HAP-1 (cell line): Measurements from ENCODE around the gene TBC1D23.
"Not testable (repeated sequence)": the region's sequence is repeated elsewhere in the genome, so short reads cannot be mapped to it uniquely, and the experiment has no call there.

Experiments
- DNase-seq, 2 experiments: peaks; one replicate each; pipeline ENCODE4 v3.0.0-alpha.2; 2016 to 2020; ENCODE audit warnings: low spot score in 2 of 2
- H3K27me3 ChIP-seq: fragments of 250-450 bp; sonication (Bioruptor Pico); 2 replicates; pipeline ENCODE4 v1.5.1; 2020; ENCODE audit warnings: low read depth, mild to moderate bottlenecking, moderate library complexity
- H3K36me3 ChIP-seq: fragments of 250-450 bp; sonication (Bioruptor Pico); replicated peaks from 2 replicates; pipeline ENCODE4 v1.5.1; 2020; ENCODE audit warnings: mild to moderate bottlenecking
- H3K4me1 ChIP-seq: fragments of 250-450 bp; sonication (Bioruptor Pico); 2 replicates; pipeline ENCODE4 v1.5.1; 2020; ENCODE audit warnings: mild to moderate bottlenecking
- H3K4me3 ChIP-seq: fragments of 250-450 bp; sonication (Bioruptor Pico); 2 replicates; pipeline ENCODE4 v1.5.1; 2020; ENCODE audit warnings: mild to moderate bottlenecking, moderate library complexity
- H3K9me3 ChIP-seq: fragments of 250-450 bp; sonication (Bioruptor Pico); 2 replicates; pipeline ENCODE4 v1.5.1; 2020; ENCODE audit warnings: mild to moderate bottlenecking, moderate library complexity
- in situ Hi-C: fragments of 300-500 bp; cut with MboI; formaldehyde crosslinking; loops from 3 replicates; pipeline ENCODE4 v1.14.3; 2020; ENCODE audit warnings: low sequenced_read_pairs, inconsistent platforms, mixed read lengths

The TBC1D23 gene

DNA sequence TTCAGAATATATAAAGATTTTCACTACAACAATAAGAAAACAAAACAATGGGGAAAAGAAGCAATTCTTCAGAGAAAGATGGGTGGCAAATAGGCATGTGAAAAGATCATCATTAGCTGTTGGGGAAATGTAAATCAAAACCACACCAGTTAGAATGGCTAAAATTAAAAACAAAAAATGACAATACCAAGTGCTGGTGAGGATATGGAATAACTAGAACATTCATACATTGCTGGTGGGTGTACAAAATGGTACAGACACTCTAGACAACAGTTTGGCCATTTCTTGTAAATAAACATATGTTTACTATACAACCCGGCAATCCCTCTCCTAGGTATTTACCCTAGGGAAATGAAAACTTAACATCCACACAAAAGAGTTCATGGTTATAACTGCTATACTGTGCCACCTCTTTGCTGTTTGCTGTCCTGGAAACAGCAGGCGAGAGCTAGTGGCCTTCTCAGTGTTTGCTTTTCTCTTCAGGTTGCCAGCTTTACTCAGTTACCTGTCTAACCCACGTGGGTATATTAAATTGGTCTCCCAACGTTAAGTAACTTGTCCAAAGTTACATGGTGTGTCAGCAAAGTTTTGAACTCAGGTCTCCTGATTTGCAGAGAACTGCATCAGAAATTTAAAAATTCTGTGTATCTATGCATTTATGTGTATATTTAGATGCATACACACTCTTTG, 69.2 kb downstream of the TBC1D23 start:
- Histone ChIP-seq H3K36me3 (no peaks in the 10 kb centered on the region; the same call in 1 of the 2 replicates), H3K9me3 (no peaks in the 10 kb centered on the region), H3K4me3 (no peak overlapping the region), H3K27me3 (no peaks in the 10 kb centered on the region), H3K4me1 (no peaks in the 10 kb centered on the region)
- in situ Hi-C loops = no loop called here
- no peak for DNase-seq

DNA sequence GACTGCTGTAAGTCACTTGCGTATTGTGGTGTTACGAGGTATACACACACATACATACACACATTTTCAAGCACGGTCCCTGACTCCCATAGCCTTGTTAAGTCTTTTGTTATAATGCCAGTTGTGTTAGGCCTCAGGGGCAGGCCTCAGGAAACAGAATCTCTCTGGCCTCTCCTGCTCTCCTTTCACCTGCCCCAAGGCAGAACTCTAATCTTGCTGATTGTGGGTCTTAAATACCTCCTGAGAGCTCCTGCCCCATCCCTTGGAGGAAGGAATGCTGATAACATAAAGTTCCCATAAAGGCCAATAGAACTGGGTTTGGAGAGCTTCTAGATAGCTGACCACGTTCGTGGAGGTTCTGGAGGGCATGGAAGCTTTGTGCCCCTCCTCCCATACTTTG, 69.9 kb downstream of the TBC1D23 start:
- Histone ChIP-seq H3K9me3 (no peaks in the 10 kb centered on the region), H3K4me3 (no peak overlapping the region), H3K27me3 (no peaks in the 10 kb centered on the region), H3K36me3 (no peaks in the 10 kb centered on the region; the same call in 1 of the 2 replicates), H3K4me1 (peaks cover 5% of the 10 kb centered on the region)
- DNase-seq = no peak
- in situ Hi-C loops = no loop called here

DNA sequence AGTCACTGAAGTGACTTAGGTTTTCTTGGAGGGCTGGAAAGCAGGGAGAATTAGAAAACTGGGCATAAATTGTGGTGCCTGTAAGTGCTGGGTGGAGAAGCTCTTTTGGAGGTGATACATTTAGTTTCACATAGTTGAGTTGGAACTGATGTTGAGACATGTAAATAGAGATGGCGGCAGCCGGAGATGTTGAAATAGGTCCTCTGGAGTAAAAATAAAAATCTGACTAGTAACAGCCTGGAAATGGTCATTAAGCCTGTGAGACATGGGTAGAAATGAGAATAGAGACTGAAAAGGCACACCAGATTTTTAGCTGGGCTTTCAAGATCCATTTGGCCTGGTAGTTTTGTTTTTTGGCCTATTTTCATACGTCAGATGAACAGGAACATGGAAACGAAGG, 70.9 kb downstream of the TBC1D23 start:
- no peak for DNase-seq
- no peaks in the 10 kb centered on the region; the same call in 1 of the 2 replicates for H3K36me3 ChIP-seq
- H3K9me3 ChIP-seq = no peaks in the 10 kb centered on the region
- in situ Hi-C loops = no loop called here
- peaks cover 10% of the 10 kb centered on the region for H3K4me1 ChIP-seq
- H3K27me3 ChIP-seq = no peaks in the 10 kb centered on the region
- no peak overlapping the region for H3K4me3 ChIP-seq

DNA sequence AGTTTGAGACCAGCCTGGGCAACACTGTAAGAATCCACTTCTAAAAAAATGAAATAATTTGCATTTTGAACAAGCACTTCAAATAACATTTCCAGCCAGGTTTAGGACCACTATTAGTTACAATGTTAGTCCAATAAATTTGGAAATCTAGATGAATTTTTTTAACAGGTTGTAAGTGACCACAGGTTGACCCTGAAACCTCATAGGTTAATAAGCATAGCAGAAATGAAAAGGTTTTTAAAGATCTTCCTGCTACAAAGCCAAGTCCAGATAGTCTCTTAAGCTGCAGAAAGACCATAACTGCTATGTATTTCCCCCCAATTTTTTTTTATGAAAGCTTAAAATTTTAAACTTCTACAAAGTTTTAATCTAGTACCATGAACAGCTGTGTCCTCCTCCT, 72.3 kb downstream of the TBC1D23 start:
- Histone ChIP-seq H3K27me3 (no peaks in the 10 kb centered on the region), H3K9me3 (no peaks in the 10 kb centered on the region), H3K4me1 (peaks cover 10% of the 10 kb centered on the region), H3K36me3 (no peaks in the 10 kb centered on the region), H3K4me3 (no peak overlapping the region)
- DNase-seq = no peak
- in situ Hi-C loops = no loop called here

DNA sequence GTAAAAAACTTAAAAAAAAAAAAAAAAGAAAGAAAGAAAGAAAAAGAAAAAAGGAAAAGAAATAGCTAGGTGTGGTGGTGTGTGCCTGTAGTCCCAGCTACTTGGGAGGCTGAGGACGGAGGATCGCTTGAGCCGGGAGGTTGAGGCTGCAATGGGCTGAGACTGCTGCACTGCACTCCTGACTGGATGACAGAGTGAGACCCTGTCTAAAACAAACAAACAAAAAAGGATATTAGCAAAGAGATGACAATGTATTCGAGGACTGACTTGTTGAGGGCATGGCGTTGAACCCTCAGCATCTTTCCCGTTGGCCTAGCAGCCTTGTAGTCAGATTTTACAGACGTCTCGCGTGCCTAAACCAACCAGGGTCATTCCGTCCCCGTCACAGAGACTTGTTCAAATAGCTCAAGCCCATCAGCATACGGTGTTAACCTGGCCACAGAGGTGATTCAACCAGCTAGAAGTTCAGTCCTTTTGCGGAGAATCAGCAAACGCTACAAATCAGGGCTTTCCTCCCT, 73.2 kb downstream of the TBC1D23 start:
- H3K27me3 ChIP-seq = no peaks in the 10 kb centered on the region
- no peak for DNase-seq
- no peaks in the 10 kb centered on the region for H3K9me3 ChIP-seq
- in situ Hi-C loops = no loop called here
- peaks cover 10% of the 10 kb centered on the region for H3K4me1 ChIP-seq
- no peaks in the 10 kb centered on the region for H3K36me3 ChIP-seq
- peak overlapping the region; percentile 49 for H3K4me3 ChIP-seq

DNA sequence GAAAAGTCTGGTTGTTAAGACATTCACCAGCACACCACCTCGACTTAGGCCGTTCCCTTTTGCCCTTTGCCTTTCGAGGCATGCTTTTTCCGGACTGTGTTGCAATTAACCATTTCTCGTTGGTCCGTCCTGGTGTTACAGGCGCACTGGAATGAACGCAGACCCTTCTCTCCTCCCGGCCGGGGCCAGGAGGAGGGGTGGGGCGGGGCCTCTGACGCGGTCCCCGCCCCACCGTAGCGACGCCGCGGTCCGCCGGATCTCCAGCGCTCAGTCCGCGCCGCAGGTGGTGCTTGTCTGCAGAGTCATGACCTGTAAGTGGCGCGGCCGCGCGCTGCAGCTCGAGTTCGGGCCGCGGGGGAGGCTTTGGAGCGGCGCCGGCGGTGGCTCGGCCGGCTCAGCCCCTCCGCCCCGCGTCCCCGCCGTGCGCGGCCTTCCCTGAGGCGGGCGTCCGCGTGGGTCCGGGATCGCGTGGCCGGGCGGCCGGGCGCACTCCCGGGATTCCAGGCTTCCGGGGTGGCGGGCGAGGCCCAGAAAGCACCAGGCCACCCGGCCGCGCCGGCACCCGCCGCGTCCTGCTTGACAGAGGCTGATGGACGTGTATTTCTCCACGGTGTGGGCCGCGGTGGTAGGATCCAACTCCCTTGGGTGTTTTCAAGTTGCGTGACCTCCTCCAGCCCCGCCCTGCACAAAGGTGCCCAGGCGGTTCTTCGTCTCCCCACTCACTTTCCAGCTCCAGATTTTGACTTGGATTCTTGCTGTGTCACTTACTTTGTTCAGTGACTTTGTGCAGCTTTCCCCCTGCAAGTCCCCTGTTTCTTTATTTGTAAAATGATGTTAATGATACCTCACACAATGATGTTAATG, 73.9 kb downstream of the TBC1D23 start, which contains the start of gene NIT2:
Gene NIT2, plus strand, starts transcription at position 270 of the 864 bp plus-strand sequence. Its CDS starts 35 bp downstream, at position 305.
- H3K36me3 ChIP-seq = peaks cover 6% of the 10 kb centered on the region; the same call in 1 of the 2 replicates
- in situ Hi-C loops = no loop called here
- DNase-seq = peak; percentile 77 to 91
- peaks cover 10% of the 10 kb centered on the region for H3K4me1 ChIP-seq
- peak within 1 kb of the TSS; percentile 49 for H3K4me3 ChIP-seq
- no peaks in the 10 kb centered on the region for H3K27me3 ChIP-seq
- no peaks in the 10 kb centered on the region for H3K9me3 ChIP-seq

DNA sequence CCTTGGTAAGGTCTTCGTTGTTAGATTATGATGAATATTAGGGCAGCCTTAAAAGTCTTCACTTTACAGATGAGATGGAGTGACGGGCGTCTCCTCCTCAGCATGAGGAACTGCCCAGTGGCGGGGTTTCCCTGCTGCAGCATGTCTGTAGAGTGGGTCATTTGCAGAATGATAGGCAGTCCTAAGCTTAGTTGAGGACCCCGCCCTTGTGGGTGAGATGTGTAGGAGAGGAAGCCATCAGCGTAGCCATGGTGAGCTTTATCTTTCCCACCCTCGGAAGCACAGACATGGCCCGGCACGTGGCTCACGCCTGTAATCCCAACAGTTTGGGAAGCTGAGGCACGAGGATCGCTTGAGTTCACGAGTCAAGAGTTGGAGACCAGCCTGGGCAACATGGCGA, 74.6 kb downstream of the TBC1D23 start:
- no peaks in the 10 kb centered on the region for H3K9me3 ChIP-seq
- H3K4me1 ChIP-seq = peaks cover 10% of the 10 kb centered on the region
- peak; percentile 20 to 63 for DNase-seq
- no peaks in the 10 kb centered on the region for H3K27me3 ChIP-seq
- H3K36me3 ChIP-seq = peaks cover 13% of the 10 kb centered on the region
- peak overlapping the region; percentile 49 for H3K4me3 ChIP-seq
- in situ Hi-C loops = no loop called here

DNA sequence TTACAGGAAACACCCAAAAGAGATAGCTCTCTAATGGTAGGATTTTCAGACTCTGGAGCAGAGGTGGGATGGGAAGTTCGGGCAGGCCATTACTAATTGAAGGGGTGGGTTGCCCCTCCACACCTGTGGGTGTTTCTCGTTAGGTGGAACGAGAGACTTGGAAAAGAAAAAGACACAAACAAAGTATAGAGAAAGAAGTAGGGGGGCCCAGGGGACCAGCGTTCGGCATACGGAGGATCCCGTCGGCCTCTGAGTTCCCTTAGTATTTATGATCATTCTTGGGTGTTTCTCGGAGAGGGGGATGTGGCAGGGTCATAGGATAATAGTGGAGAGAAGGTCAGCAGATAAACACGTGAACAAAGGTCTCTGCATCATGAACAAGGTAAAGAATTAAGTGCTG, 75.4 kb downstream of the TBC1D23 start:
- DNase-seq, H3K4me3 ChIP-seq, H3K9me3 ChIP-seq, H3K27me3 ChIP-seq, in situ Hi-C loops: not testable (repeated sequence)
- Histone ChIP-seq H3K4me1 (peaks cover 10% of the 10 kb centered on the region), H3K36me3 (peaks cover 19% of the 10 kb centered on the region)

DNA sequence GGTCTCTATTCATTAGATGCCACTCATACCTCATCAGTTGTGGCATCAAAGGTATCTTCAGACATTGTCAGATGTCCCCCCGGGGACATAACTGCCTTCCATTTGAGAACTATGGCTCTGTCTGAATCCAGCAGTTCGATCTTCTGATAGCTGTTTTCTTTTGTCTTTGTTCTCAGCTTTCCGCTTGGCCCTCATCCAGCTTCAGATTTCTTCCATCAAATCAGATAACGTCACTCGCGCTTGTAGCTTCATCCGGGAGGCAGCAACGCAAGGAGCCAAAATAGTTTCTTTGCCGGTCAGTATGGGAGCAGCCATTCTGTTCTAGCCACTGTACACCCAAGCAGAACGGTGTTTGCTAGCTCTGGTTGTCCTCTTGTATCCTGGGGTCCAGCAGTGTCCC, 78.1 kb downstream of the TBC1D23 start:
- DNase-seq = no peak
- in situ Hi-C loops = no loop called here
- no peaks in the 10 kb centered on the region for H3K27me3 ChIP-seq
- no peak overlapping the region for H3K4me3 ChIP-seq
- peaks cover 10% of the 10 kb centered on the region for H3K4me1 ChIP-seq
- peaks cover 43% of the 10 kb centered on the region for H3K36me3 ChIP-seq
- no peaks in the 10 kb centered on the region for H3K9me3 ChIP-seq

DNA sequence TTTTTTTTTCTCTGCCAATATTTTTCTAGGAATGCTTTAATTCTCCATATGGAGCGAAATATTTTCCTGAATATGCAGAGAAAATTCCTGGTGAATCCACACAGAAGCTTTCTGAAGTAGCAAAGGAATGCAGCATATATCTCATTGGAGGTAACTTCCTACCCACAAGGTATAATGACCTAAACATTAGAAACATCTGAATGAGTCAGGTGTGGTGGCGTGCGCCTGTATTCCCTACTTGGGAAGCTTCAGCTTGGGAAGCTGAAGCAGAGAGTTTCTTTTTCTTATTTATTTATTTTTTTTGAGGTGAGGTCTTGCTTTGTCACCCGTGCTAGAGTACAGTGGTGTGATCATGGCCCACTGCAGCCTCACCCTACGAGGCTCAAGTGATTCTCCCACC, 79.0 kb downstream of the TBC1D23 start:
- in situ Hi-C loops = no loop called here
- Histone ChIP-seq H3K36me3 (peaks cover 48% of the 10 kb centered on the region), H3K27me3 (no peaks in the 10 kb centered on the region), H3K9me3 (no peaks in the 10 kb centered on the region), H3K4me3 (no peak overlapping the region), H3K4me1 (peaks cover 10% of the 10 kb centered on the region)
- DNase-seq = no peak

DNA sequence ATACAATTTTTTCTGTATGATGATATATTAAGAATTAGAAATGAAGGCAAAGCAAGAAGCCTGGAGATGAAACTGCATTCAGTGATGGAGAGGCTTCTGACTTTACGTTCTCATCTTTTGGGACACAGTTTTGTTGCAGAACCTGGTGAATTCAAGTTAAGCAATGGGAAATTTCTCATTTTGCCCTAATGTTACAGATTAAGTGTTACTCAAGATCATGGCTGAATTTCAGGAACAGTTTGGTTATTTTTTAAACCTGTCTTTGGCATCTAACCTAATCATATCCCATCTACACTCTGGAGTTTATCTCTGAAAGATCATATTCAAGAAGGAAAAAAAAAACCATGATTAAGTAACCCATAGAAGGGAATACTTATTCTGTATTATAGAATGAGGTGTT, 79.7 kb downstream of the TBC1D23 start:
- H3K4me3 ChIP-seq = no peak overlapping the region
- no peaks in the 10 kb centered on the region for H3K27me3 ChIP-seq
- H3K9me3 ChIP-seq = no peaks in the 10 kb centered on the region
- peaks cover 6% of the 10 kb centered on the region for H3K4me1 ChIP-seq
- H3K36me3 ChIP-seq = peaks cover 54% of the 10 kb centered on the region
- in situ Hi-C loops = no loop called here
- DNase-seq = no peak

DNA sequence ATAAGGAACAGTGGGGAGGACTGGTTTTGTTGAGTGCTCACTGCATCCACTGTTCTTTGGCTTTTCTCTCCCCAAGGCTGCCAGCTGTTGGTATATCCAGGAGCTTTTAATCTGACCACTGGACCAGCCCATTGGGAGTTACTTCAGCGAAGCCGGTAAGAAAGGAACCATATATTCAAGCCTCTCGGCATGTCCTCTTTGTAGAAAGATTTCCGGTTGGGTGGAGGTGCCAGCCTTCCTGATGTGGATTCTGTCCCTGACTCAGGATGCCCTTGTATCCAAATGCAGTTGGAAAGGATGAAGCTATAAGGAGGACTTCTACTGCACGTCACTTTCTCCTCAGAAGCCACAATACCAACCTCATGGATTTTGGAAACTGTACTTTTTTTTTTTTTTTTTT, 87.9 kb downstream of the TBC1D23 start:
- Histone ChIP-seq H3K9me3 (no peaks in the 10 kb centered on the region), H3K4me1 (no peaks in the 10 kb centered on the region), H3K27me3 (no peaks in the 10 kb centered on the region), H3K36me3 (peaks cover 80% of the 10 kb centered on the region), H3K4me3 (no peak overlapping the region)
- DNase-seq = no peak
- in situ Hi-C loops = no loop called here

DNA sequence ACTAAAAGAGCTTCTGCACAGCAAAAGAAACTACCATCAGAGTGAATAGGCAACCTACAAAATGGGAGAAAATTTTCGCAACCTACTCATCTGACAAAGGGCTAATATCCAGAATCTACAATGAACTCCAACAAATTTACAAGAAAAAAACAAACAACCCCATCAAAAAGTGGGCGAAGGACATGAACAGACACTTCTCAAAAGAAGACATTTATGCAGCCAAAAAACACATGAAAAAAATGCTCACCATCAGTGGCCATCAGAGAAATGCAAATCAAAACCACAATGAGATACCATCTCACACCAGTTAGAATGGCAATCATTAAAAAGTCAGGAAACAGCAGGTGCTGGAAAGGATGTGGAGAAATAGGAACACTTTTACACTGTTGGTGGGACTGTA, 91.0 kb downstream of the TBC1D23 start:
- in situ Hi-C loops, H3K4me1 ChIP-seq, H3K9me3 ChIP-seq, H3K27me3 ChIP-seq, H3K4me3 ChIP-seq, DNase-seq: not testable (repeated sequence)
- peaks cover 63% of the 10 kb centered on the region for H3K36me3 ChIP-seq
